Naive thymus-derived CD4-positive, alpha-beta T cell (primary cell): ENCODE results near the gene NOP14. TPM values are rescaled to one million over a fixed set of nuclear protein-coding genes. Genes with fewer than 3 reads are reported as not detected.
"Not testable (repeated sequence)": the region's sequence is repeated elsewhere in the genome, so short reads cannot be mapped to it uniquely, and the experiment has no call there.

Experiments
- ATAC-seq: fragments of 150-1000 bp; cut with Tn5 transposase; 2 replicates; pipeline ENCODE4 v1.10.0; 2021; ENCODE audit warnings: mild to moderate bottlenecking, moderate library complexity
- CTCF ChIA-PET: fragments of 350-600 bp; sonication (Branson Sonifier 250); formaldehyde crosslinking; loops from one replicate; lab custom pipeline; 2021; ENCODE audit warnings: antibody characterized with exemption; lab: Charles Lee
- POLR2A ChIA-PET: fragments of 350-600 bp; sonication (Branson Sonifier 250); formaldehyde crosslinking; loops from one replicate; lab custom pipeline; 2021; ENCODE audit warnings: antibody characterized with exemption, inconsistent platforms; lab: Charles Lee
- DNase-seq, 9 donors: peaks; one replicate each; pipeline versions ENCODE4 v3.0.0 to v3.0.0-alpha.2; 2020 to 2022; ENCODE audit warnings: mixed read lengths in 1 of 9
- H3K27ac ChIP-seq: one replicate; pipeline ENCODE4 v1.7.0; 2013; ENCODE audit warnings: mild to moderate bottlenecking, low read depth, low read length, moderate library complexity
- H3K27me3 ChIP-seq, 2 donors: one replicate each; pipeline ENCODE4 v1.7.0; 2013; ENCODE audit warnings: low read length in 2 of 2, mild to moderate bottlenecking in 2 of 2, moderate library complexity in 2 of 2; ENCODE audit not compliant: control insufficient read depth in 2 of 2, insufficient read depth in 2 of 2
- H3K36me3 ChIP-seq, 3 experiments: 1 replicate in 2 of 3; 2 replicates in 1 of 3; pipeline ENCODE4 v1.7.0; 2013; ENCODE audit warnings: low read length in 3 of 3, mild to moderate bottlenecking in 3 of 3, moderate library complexity in 1 of 3; ENCODE audit not compliant: insufficient read depth in 3 of 3, control insufficient read depth in 2 of 3
- H3K4me1 ChIP-seq, 2 donors: one replicate each; pipeline ENCODE4 v1.7.0; 2013; ENCODE audit warnings: low read length in 2 of 2, mild to moderate bottlenecking in 2 of 2, moderate library complexity in 1 of 2; ENCODE audit not compliant: control insufficient read depth in 2 of 2, insufficient read depth in 2 of 2
- H3K4me3 ChIP-seq: 2 replicates; pipeline ENCODE4 v1.7.0; 2013; ENCODE audit warnings: mild to moderate bottlenecking, low read length
- H3K9me3 ChIP-seq, 3 experiments: 1 replicate in 2 of 3; 2 replicates in 1 of 3; pipeline ENCODE4 v1.7.0; 2013; ENCODE audit warnings: low read length in 3 of 3; ENCODE audit not compliant: control insufficient read depth in 2 of 3
- H3K27ac Mint-ChIP-seq, 9 donors: one replicate each; pipeline ENCODE4 v1.8.0; 2020 to 2022; ENCODE audit warnings: mixed read lengths in 9 of 9, mild to moderate bottlenecking in 8 of 9, moderate library complexity in 5 of 9, inconsistent platforms in 2 of 9
- H3K27me3 Mint-ChIP-seq, 5 donors: one replicate each; pipeline ENCODE4 v1.8.0; 2021 to 2022; ENCODE audit warnings: mixed read lengths in 5 of 5, mild to moderate bottlenecking in 1 of 5
- H3K36me3 Mint-ChIP-seq, 5 donors: one replicate each; pipeline ENCODE4 v1.8.0; 2020 to 2022; ENCODE audit warnings: mixed read lengths in 5 of 5, mild to moderate bottlenecking in 3 of 5, inconsistent platforms in 1 of 5
- H3K4me1 Mint-ChIP-seq, 7 donors: one replicate each; pipeline ENCODE4 v1.8.0; 2020 to 2022; ENCODE audit warnings: mixed read lengths in 7 of 7, mild to moderate bottlenecking in 3 of 7, inconsistent platforms in 1 of 7
- H3K4me3 Mint-ChIP-seq, 10 donors: one replicate each; pipeline ENCODE4 v1.8.0; 2020 to 2022; ENCODE audit warnings: mild to moderate bottlenecking in 10 of 10, mixed read lengths in 10 of 10, moderate library complexity in 6 of 10, inconsistent platforms in 2 of 10
- H3K9me3 Mint-ChIP-seq, 11 donors: one replicate each; pipeline ENCODE4 v1.8.0; 2020 to 2022; ENCODE audit warnings: mixed read lengths in 11 of 11, mild to moderate bottlenecking in 4 of 11, inconsistent platforms in 1 of 11, moderate library complexity in 1 of 11
- intact Hi-C, 2 donors: fragments of 100-400 bp; cut with micrococcal nuclease; formaldehyde crosslinking; loops; one replicate each; pipeline ENCODE4 v1.15.1; 2023
- polyA plus RNA-seq, 2 donors: library from polyadenylated mRNA; unstranded; fragments of 300-500 nt; fragmentation: Illumina TruSeq; gene quantifications; one replicate each; pipeline ENCODE4 v1.2.3, GENCODE V29; 2021
- total RNA-seq, 6 experiments: library from RNA in 5 of 6; stranded (reverse) in 5 of 6; gene quantifications; 1 replicate in 5 of 6; 2 replicates in 1 of 6; pipeline ENCODE4 v1.2.3 and lab custom pipeline; 2021 to 2026

NOP14 gene
- total and polyA plus RNA-seq, 7 experiments from 2014 or later, result 12.6 to 59.8 (median 33.7) TPM

DNA sequence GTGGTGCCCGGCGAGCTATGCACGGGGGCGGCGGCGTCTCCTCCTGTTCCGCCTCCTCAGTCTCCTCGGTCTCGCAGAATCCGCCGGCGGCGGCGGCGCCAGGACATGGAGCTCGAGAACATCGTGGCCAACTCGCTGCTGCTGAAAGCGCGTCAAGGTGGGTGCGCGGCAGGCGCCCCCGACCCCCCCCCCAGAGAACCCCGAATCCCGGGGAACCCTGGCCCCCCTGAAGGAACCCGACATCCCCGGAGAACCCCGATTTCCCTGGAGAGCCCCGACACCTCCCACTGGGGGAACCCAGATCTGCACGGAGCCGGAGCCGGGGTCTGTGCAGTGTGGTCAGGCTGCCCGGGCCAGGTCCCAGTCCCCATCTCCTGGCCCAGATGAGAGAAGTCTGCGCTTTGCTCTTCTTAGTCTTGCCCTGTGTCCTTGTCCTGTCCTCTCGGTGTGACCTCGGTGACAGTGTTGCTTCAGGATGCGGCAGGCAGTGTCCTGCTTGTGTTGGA, 813 bp upstream of the NOP14 start:
- peak overlapping the region; percentile 98 for H3K4me3 ChIP-seq
- peaks cover 18 to 19% of the 10 kb centered on the region in 2 donors for H3K4me1 ChIP-seq
- ChIA-PET CTCF (interaction anchor here (0.6 to 1.7 kb wide), 4 partner anchors 14 to 154 kb away, joined by 3 to 5 read pairs (median 4); no protein-coding TSS in a partner anchor), POLR2A (interaction anchor here (0.6 to 3.6 kb wide), 17 partner anchors 10 to 1001 kb away, joined by 3 to 26 read pairs (median 4); partner anchors contain the start of gene RNF4)
- DNase-seq (peak in 1 of 9 donors; percentile 42), ATAC-seq (no peak)
- no peaks in the 10 kb centered on the region for H3K9me3 ChIP-seq
- Mint-ChIP-seq H3K9me3 (peaks cover 0 to 6% (median 0%) of the 10 kb centered on the region in 11 donors), H3K4me1 (peaks cover 20 to 35% (median 29%) of the 10 kb centered on the region in 7 donors), H3K36me3 (peaks cover 0 to 8% (median 0%) of the 10 kb centered on the region in 5 donors), H3K4me3 (peak overlapping the region; percentile 82 to 95 (median 90)), H3K27ac (peak overlapping the region in 7 of 9 donors; percentile 49 to 79 (median 62)), H3K27me3 (peaks cover 0 to 2% (median 0%) of the 10 kb centered on the region in 5 donors)
- H3K36me3 ChIP-seq, result no peaks in the 10 kb centered on the region
- intact Hi-C loops, result loop anchor here (1.0 to 5.0 kb wide), 25 partner anchors 10 to 1617 kb away; partner anchors contain the start of genes HAUS3 (in 2 of the 2), HTT (in 2 of the 2), HTT-AS (in 2 of the 2) and LRPAP1 (in 2 of the 2)
- peak overlapping the region; percentile 84 for H3K27ac ChIP-seq
- no peaks in the 10 kb centered on the region for H3K27me3 ChIP-seq

DNA sequence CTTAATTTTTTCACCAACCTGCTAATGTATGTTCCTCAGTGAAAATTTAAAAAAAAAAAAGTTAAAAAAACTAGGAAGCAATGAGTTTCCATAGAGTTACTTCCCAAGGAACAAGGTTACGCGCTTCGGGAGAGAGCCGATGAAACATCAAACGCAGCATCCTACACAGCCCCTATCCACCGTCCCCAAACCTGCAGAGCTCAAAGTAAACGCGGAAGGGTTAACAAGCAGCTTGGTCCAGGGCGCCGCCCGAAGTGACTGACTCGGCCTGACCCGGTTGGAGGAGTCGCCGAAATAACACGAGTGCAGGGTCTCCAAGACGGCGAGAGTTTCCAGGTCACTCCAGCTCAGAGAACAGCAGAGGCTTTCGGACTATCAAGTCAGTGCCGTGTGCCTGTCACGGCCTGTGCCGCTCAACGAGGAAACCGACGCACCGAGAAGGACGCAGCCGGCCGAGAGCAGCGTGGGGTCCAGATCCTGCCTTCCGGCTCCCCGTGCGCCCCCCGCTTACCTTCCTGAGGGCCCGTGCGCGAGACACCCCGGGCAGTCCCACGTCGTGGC, 512 bp downstream of the NOP14 start:
- peak overlapping the region; percentile 84 for H3K27ac ChIP-seq
- POLR2A ChIA-PET, result interaction anchor here (0.7 to 3.6 kb wide), 12 partner anchors 8 to 211 kb away, joined by 3 to 26 read pairs (median 4); no protein-coding TSS in a partner anchor
- DNase-seq (no peak), ATAC-seq (peak; percentile 29)
- CTCF ChIA-PET, result interaction anchor here (1.7 kb wide), 1 partner anchor 16 kb away, joined by 5 read pairs; no protein-coding TSS in a partner anchor
- H3K9me3 Mint-ChIP-seq, result peaks cover 0 to 6% (median 0%) of the 10 kb centered on the region in 11 donors
- H3K27me3 ChIP-seq, result no peaks in the 10 kb centered on the region
- no peaks in the 10 kb centered on the region for H3K9me3 ChIP-seq
- peaks cover 18 to 19% of the 10 kb centered on the region in 2 donors for H3K4me1 ChIP-seq
- H3K4me3 ChIP-seq, result peak overlapping the region; percentile 98
- H3K36me3 ChIP-seq, result peaks cover 0 to 13% (median 0%) of the 10 kb centered on the region in 3 experiments
- intact Hi-C loops, result loop anchor here (1.0 to 5.0 kb wide), 25 partner anchors 8 to 1615 kb away; partner anchors contain the start of genes HAUS3 (in 2 of the 2), HTT (in 2 of the 2), HTT-AS (in 2 of the 2) and LRPAP1 (in 2 of the 2)
- peaks cover 23 to 49% (median 42%) of the 10 kb centered on the region in 7 donors for H3K4me1 Mint-ChIP-seq
- H3K27ac Mint-ChIP-seq, result peak overlapping the region; percentile 60 to 93 (median 85)
- H3K4me3 Mint-ChIP-seq, result peak overlapping the region; percentile 82 to 95 (median 90)
- H3K36me3 Mint-ChIP-seq, result peaks cover 0 to 11% (median 3%) of the 10 kb centered on the region in 5 donors
- peaks cover 0 to 2% (median 0%) of the 10 kb centered on the region in 5 donors for H3K27me3 Mint-ChIP-seq

DNA sequence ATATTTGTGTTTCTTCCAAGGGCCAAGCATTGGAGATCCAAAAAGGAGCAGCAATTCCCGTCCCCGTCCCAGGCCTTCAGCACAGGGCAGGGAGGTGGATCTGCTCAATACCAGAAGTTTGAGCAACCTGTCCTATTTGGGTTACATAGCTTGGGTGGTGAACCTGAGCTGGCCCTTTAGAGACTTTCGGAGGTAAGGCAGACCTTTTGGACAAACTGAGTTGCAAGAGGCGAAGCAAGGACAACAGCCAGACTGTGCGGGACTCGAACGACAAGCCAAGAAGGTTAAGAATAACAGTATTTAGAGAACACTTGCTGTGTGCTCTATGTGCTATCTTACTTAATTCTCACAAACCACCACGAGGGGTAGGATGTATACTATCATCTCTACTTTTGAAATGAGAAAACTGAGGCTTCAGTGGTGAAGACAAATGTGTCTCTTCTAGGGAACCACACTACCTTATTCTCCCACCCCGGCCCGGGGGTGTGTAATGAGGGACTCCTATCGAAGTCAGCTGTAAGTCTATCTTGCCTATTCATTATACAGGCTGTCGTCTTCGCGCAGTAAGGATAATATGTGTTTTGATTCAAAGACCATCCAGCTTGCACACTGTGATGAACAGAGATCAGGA, 1.3 kb downstream of the NOP14 start:
- POLR2A ChIA-PET, result interaction anchor here (0.6 to 3.6 kb wide), 6 partner anchors 12 to 188 kb away, joined by 3 to 26 read pairs (median 3); no protein-coding TSS in a partner anchor
- Mint-ChIP-seq H3K4me3 (peak overlapping the region; percentile 82 to 95 (median 90)), H3K27me3 (peaks cover 0 to 2% (median 0%) of the 10 kb centered on the region in 5 donors), H3K36me3 (peaks cover 0 to 13% (median 8%) of the 10 kb centered on the region in 5 donors), H3K9me3 (peaks cover 0 to 6% (median 0%) of the 10 kb centered on the region in 11 donors), H3K27ac (peak overlapping the region; percentile 60 to 93 (median 85)), H3K4me1 (peaks cover 25 to 52% (median 46%) of the 10 kb centered on the region in 7 donors)
- H3K9me3 ChIP-seq, result no peaks in the 10 kb centered on the region
- intact Hi-C loops, result loop anchor here (1.0 to 5.0 kb wide), 10 partner anchors 8 to 1615 kb away; partner anchors contain the start of genes RGS12 (in 2 of the 2), CFAP99 (in 1 of the 2), HAUS3 (in 1 of the 2) and MXD4 (in 1 of the 2)
- CTCF ChIA-PET, result interaction anchor here (0.7 kb wide), 1 partner anchor 699 kb away, joined by 3 read pairs; no protein-coding TSS in a partner anchor
- peak overlapping the region; percentile 98 for H3K4me3 ChIP-seq
- H3K36me3 ChIP-seq, result peaks cover 0 to 20% (median 0%) of the 10 kb centered on the region in 3 experiments
- peaks cover 18 to 19% of the 10 kb centered on the region in 2 donors for H3K4me1 ChIP-seq
- ATAC-seq (peak; percentile 12), DNase-seq (peak in 7 of 9 donors; percentile 24 to 73 (median 43))
- H3K27ac ChIP-seq, result peak overlapping the region; percentile 84
- H3K27me3 ChIP-seq, result no peaks in the 10 kb centered on the region

DNA sequence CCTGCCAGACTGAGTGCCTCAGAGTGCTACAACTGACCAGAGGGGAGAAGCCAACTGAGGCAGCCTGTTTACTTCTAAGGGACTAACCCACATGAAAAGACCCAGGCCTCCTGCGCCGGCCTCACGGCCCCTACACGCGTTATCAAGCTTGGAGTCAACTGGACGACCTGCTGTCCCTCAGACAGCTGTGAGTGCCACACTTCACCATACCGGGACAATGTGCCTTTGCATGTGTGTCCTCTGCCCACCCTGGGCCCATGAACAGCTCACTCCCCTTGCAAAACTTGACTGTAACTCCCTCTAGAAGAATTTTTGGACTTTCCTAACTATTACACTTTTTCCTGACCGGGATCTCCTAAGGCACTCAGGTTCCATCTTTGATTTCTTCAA, 1.8 kb downstream of the NOP14 start:
- H3K4me1 Mint-ChIP-seq, result peaks cover 25 to 55% (median 49%) of the 10 kb centered on the region in 7 donors
- POLR2A ChIA-PET, result interaction anchor here (0.6 to 3.6 kb wide), 3 partner anchors 12 to 188 kb away, joined by 3 to 26 read pairs (median 3); no protein-coding TSS in a partner anchor
- peaks cover 0 to 2% (median 0%) of the 10 kb centered on the region in 5 donors for H3K27me3 Mint-ChIP-seq

DNA sequence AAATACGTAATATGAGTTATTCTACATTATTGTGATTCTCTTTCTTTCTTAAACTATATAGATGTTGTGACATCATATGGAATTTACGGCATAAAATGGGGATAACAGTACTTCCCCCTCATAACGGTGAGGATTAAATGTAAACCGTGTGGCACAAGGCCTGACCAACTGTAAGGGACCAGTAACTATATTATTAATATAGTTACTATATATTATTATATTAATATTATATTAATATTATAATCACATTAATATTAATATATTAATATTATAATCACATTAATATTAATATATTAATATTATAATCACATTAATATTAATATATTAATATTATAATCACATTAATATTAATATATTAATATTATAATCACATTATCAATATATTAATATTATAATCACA, 2.8 kb downstream of the NOP14 start:
- not testable (repeated sequence) for H3K9me3 Mint-ChIP-seq, DNase-seq, H3K9me3 ChIP-seq, H3K4me3 ChIP-seq, H3K27me3 Mint-ChIP-seq, H3K27me3 ChIP-seq, H3K27ac ChIP-seq, ATAC-seq
- peaks cover 19 to 21% of the 10 kb centered on the region in 2 donors for H3K4me1 ChIP-seq
- intact Hi-C loops, result loop anchor here (5.0 kb wide), 6 partner anchors 332 to 1613 kb away; partner anchors contain the start of genes RGS12 (in 2 of the 2), HAUS3 (in 1 of the 2), MXD4 (in 1 of the 2) and POLN (in 1 of the 2)
- Mint-ChIP-seq H3K36me3 (peaks cover 4 to 21% (median 12%) of the 10 kb centered on the region in 5 donors), H3K4me3 (peak overlapping the region in 4 of 10 donors; percentile 23 to 75 (median 56)), H3K27ac (peak overlapping the region in 6 of 9 donors; percentile 65 to 88 (median 75)), H3K4me1 (peaks cover 26 to 60% (median 56%) of the 10 kb centered on the region in 7 donors)
- CTCF ChIA-PET, result interaction anchor here (0.7 kb wide), 1 partner anchor 16 kb away, joined by 5 read pairs; no protein-coding TSS in a partner anchor
- POLR2A ChIA-PET, result interaction anchor here (0.6 kb wide), 1 partner anchor 10 kb away, joined by 4 read pairs; no protein-coding TSS in a partner anchor
- H3K36me3 ChIP-seq, result peaks cover 7 to 35% (median 13%) of the 10 kb centered on the region in 3 experiments

More for the DNA sequence above, 1.8 kb downstream of the NOP14 start:
- Mint-ChIP-seq H3K9me3 (peaks cover 0 to 6% (median 0%) of the 10 kb centered on the region in 11 donors), H3K27ac (peak overlapping the region in 8 of 9 donors; percentile 56 to 93 (median 86)), H3K36me3 (peaks cover 3 to 16% (median 11%) of the 10 kb centered on the region in 5 donors), H3K4me3 (peak overlapping the region; percentile 82 to 95 (median 90))
- Histone ChIP-seq H3K27me3 (no peaks in the 10 kb centered on the region), H3K4me1 (peaks cover 18 to 19% of the 10 kb centered on the region in 2 donors), H3K9me3 (no peaks in the 10 kb centered on the region), H3K27ac (peak overlapping the region; percentile 84), H3K36me3 (peaks cover 0 to 25% (median 4%) of the 10 kb centered on the region in 3 experiments), H3K4me3 (peak overlapping the region; percentile 51)
- intact Hi-C loops, result loop anchor here (5.0 kb wide), 6 partner anchors 331 to 1614 kb away; partner anchors contain the start of genes RGS12 (in 2 of the 2), HAUS3 (in 1 of the 2), MXD4 (in 1 of the 2) and POLN (in 1 of the 2)
- CTCF ChIA-PET, result interaction anchor here (0.7 kb wide), 1 partner anchor 698 kb away, joined by 3 read pairs; no protein-coding TSS in a partner anchor
- DNase-seq, result peak in 1 of 9 donors; percentile 22
- ATAC-seq, result no peak
